Sigmoid colon (tissue), 7 donors: Measurements from ENCODE around the gene SEC14L1. TPM values are rescaled to one million over a fixed set of nuclear protein-coding genes. Genes with fewer than 3 reads are reported as not detected.

Source experiments
- DNase-seq: peaks from one replicate; pipeline ENCODE4 v3.0.0-alpha.2; 2019
- H3K27ac ChIP-seq, 4 donors: fragments of 200-600 bp; sonication (generic); one replicate each; pipeline ENCODE4 v1.5.1; 2016 to 2019; ENCODE audit warnings: mild to moderate bottlenecking in 1 of 4
- H3K27me3 ChIP-seq, 3 donors: fragments of 200-600 bp; sonication (generic); one replicate each; pipeline ENCODE4 v1.5.1; 2019; ENCODE audit warnings: mild to moderate bottlenecking in 1 of 3
- H3K36me3 ChIP-seq, 4 donors: fragments of 200-600 bp; sonication (generic); one replicate each; pipeline ENCODE4 v1.5.1; 2016 to 2019
- H3K4me1 ChIP-seq, 4 donors: fragments of 200-600 bp; sonication (generic); one replicate each; pipeline ENCODE4 v1.5.1; 2017 to 2019
- H3K4me3 ChIP-seq, 4 donors: fragments of 200-600 bp; sonication (generic); one replicate each; pipeline ENCODE4 v1.5.1; 2017 to 2019; ENCODE audit warnings: mild to moderate bottlenecking in 2 of 4, moderate library complexity in 1 of 4
- H3K9me3 ChIP-seq, 4 donors: fragments of 200-600 bp in 3 of 4; sonication (generic) in 3 of 4; one replicate each; pipeline versions ENCODE4 v1.5.1 to v1.6.1; 2013 to 2019
- EP300 ChIP-seq, 4 donors: sonication (generic); formaldehyde crosslinking; IDR thresholded peaks; one replicate each; pipeline ENCODE4 v1.6.1; 2017; ENCODE audit warnings: antibody characterized with exemption in 4 of 4
- POLR2A ChIP-seq, 2 donors: fragments of 450-650 bp; IDR thresholded peaks; one replicate each; pipeline ENCODE4 v1.6.1; 2016; ENCODE audit warnings: antibody characterized with exemption in 2 of 2, mild to moderate bottlenecking in 2 of 2, moderate library complexity in 2 of 2
- POLR2AphosphoS5 ChIP-seq, 4 donors: sonication (generic); formaldehyde crosslinking; IDR thresholded peaks; one replicate each; pipeline ENCODE4 v1.6.1; 2017; ENCODE audit warnings: antibody characterized with exemption in 4 of 4
- WGBS, 2 donors: extraction: QIAGEN DNeasy Blood & Tissue Kit; methylation state at CpG; one replicate each; pipeline ENCODE4 v1.1.7; 2013; 5-methylcytosine and 5-hydroxymethylcytosine counted together
- intact Hi-C: fragments of 100-400 bp; cut with DNase I; formaldehyde crosslinking; loops from one replicate; pipeline ENCODE4 v1.15.1; 2023
- polyA plus RNA-seq, 3 donors: library from polyadenylated mRNA; stranded (reverse); fragments of 200-250 nt; gene quantifications; one replicate each; pipeline ENCODE4 v1.2.3, GENCODE V29; 2013
- total RNA-seq, 4 donors: library from RNA; depleted of rRNA; stranded (reverse); fragments of >200 nt; gene quantifications; one replicate each; pipeline ENCODE4 v1.1.0, GENCODE V29; 2016
- TF ChIP-seq, protein P1 (sequence below), 4 experiments: fragments of 450-650 bp in 3 of 4; fragments of 200-600 bp in 1 of 4; IDR thresholded peaks; one replicate each; pipeline ENCODE4 v1.5.1; 2016 to 2019; ENCODE audit warnings: antibody characterized with exemption in 4 of 4, mild to moderate bottlenecking in 3 of 4, moderate library complexity in 2 of 4
- donor health status: healthy with polysubstance abuse.
- donor health status: Bipolar disorder and iron deficiency.
- donor health status: healthy.

SEC14L1 gene
- total and polyA plus RNA-seq, 7 donors, result 9.6 to 39.9 (median 20.1) TPM

DNA sequence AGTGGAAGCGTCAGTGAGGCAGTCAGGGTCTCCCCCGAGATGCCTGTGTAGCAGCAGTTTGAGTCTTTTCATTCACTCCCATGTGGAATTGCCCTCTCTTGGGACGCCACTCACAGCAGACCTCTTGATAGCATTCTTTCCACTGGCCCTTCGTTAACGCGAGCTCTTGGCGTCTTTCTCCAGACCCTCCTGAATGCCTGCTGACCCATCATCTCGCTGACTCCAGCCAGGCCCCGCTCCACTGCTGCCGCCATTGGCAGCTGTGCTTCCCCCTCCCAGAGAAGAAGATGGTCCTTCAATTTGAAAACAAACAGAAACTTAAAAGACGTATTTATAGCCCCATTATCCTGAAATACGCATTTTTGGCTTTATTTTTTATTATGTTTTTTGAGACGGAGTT, 63.1 kb downstream of the SEC14L1 start:
- DNase-seq, result no peak

GRCh38 chr17:77204536-77204935, 63.8 kb downstream of the SEC14L1 start:
- no peaks in the 10 kb centered on the region for H3K9me3 ChIP-seq
- peaks cover 0 to 18% (median 16%) of the 10 kb centered on the region in 4 donors for H3K4me1 ChIP-seq
- peaks cover 13 to 94% (median 56%) of the 10 kb centered on the region in 4 donors for H3K36me3 ChIP-seq
- TF ChIP-seq POLR2AphosphoS5 (IDR thresholded peaks at IDR 0.05) (no peak), EP300 (IDR thresholded peaks at IDR 0.05) (no peak), POLR2A (IDR thresholded peaks at IDR 0.05) (no peak)
- TF ChIP-seq, protein P1, sequence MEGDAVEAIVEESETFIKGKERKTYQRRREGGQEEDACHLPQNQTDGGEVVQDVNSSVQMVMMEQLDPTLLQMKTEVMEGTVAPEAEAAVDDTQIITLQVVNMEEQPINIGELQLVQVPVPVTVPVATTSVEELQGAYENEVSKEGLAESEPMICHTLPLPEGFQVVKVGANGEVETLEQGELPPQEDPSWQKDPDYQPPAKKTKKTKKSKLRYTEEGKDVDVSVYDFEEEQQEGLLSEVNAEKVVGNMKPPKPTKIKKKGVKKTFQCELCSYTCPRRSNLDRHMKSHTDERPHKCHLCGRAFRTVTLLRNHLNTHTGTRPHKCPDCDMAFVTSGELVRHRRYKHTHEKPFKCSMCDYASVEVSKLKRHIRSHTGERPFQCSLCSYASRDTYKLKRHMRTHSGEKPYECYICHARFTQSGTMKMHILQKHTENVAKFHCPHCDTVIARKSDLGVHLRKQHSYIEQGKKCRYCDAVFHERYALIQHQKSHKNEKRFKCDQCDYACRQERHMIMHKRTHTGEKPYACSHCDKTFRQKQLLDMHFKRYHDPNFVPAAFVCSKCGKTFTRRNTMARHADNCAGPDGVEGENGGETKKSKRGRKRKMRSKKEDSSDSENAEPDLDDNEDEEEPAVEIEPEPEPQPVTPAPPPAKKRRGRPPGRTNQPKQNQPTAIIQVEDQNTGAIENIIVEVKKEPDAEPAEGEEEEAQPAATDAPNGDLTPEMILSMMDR (IDR thresholded peaks at IDR 0.05), result no peak
- DNase-seq, result no peak
- H3K27ac ChIP-seq, result no peak overlapping the region
- intact Hi-C loops, result no loop called here
- WGBS, 2 donors, result 89% methylated on average over 8 of the region's 8 CpGs
- H3K27me3 ChIP-seq, result no peaks in the 10 kb centered on the region
- no peak overlapping the region for H3K4me3 ChIP-seq

More for the DNA sequence above, 63.1 kb downstream of the SEC14L1 start:
- H3K4me3 ChIP-seq, result no peak overlapping the region
- no peaks in the 10 kb centered on the region for H3K9me3 ChIP-seq
- H3K4me1 ChIP-seq, result peaks cover 0 to 12% (median 10%) of the 10 kb centered on the region in 4 donors
- no peak for TF ChIP-seq POLR2A (IDR thresholded peaks at IDR 0.05)
- TF ChIP-seq EP300 (IDR thresholded peaks at IDR 0.05), result no peak
- no peak for TF ChIP-seq POLR2AphosphoS5 (IDR thresholded peaks at IDR 0.05)
- TF ChIP-seq, protein P1 (IDR thresholded peaks at IDR 0.05), result no peak
- H3K27me3 ChIP-seq, result no peaks in the 10 kb centered on the region
- intact Hi-C loops, result no loop called here
- WGBS, 2 donors, result 91 to 94% methylated on average over 13 of the region's 13 CpGs
- no peak overlapping the region for H3K27ac ChIP-seq
- H3K36me3 ChIP-seq, result peaks cover 13 to 94% (median 59%) of the 10 kb centered on the region in 4 donors

- 86 to 91% methylated on average over 9 of the region's 9 CpGs for WGBS, 2 donors
- TF ChIP-seq, protein P1 (IDR thresholded peaks at IDR 0.05), result no peak
- TF ChIP-seq POLR2AphosphoS5 (IDR thresholded peaks at IDR 0.05) (no peak), POLR2A (IDR thresholded peaks at IDR 0.05) (no peak), EP300 (IDR thresholded peaks at IDR 0.05) (no peak)
- intact Hi-C loops, result loop anchor here (5.0 kb wide), 2 partner anchors 48 to 108 kb away; no protein-coding TSS in a partner anchor
These were observed 64.8 kb downstream of the SEC14L1 start for GRCh38 chr17:77205396-77206125.

GRCh38 chr17:77206158-77206956, 65.6 kb downstream of the SEC14L1 start:
- Histone ChIP-seq H3K4me3 (no peak overlapping the region), H3K36me3 (peaks cover 18 to 94% (median 58%) of the 10 kb centered on the region in 4 donors), H3K27me3 (no peaks in the 10 kb centered on the region), H3K4me1 (peaks cover 0 to 25% (median 19%) of the 10 kb centered on the region in 4 donors), H3K9me3 (no peaks in the 10 kb centered on the region), H3K27ac (peak overlapping the region in 1 of 4 donors; percentile 4)
- 78 to 90% methylated on average over 14 of the region's 14 CpGs for WGBS, 2 donors
- intact Hi-C loops, result loop anchor here (5.0 kb wide), 2 partner anchors 49 to 109 kb away; no protein-coding TSS in a partner anchor
- TF ChIP-seq, protein P1 (IDR thresholded peaks at IDR 0.05), result no peak
- TF ChIP-seq POLR2A (IDR thresholded peaks at IDR 0.05) (no peak), EP300 (IDR thresholded peaks at IDR 0.05) (no peak), POLR2AphosphoS5 (IDR thresholded peaks at IDR 0.05) (no peak)
- no peak for DNase-seq

More at GRCh38 chr17:77205396-77206125, 64.8 kb downstream of the SEC14L1 start:
- no peak for DNase-seq
- Histone ChIP-seq H3K4me3 (no peak overlapping the region), H3K27ac (no peak overlapping the region), H3K27me3 (no peaks in the 10 kb centered on the region), H3K4me1 (peaks cover 0 to 22% (median 19%) of the 10 kb centered on the region in 4 donors), H3K36me3 (peaks cover 21 to 94% (median 57%) of the 10 kb centered on the region in 4 donors), H3K9me3 (no peaks in the 10 kb centered on the region)
